ENCODE results near the gene MGAT4D.
"Not testable (repeated sequence)": the region's sequence is repeated elsewhere in the genome, so short reads cannot be mapped to it uniquely, and the experiment has no call there.

The MGAT4D gene

GRCh38 chr4:140497747-140498636 is at the start of gene MGAT4D:
MGAT4D (minus strand) TSS chr4:140498293; CDS start chr4:140498222, 71 bp downstream.
- no peak for DNase-seq (ENCODE audit: low spot score)

- no peak for DNase-seq (ENCODE audit: low spot score)
These were observed 35.9 kb upstream of the MGAT4D start for GRCh38 chr4:140533951-140534480.

- DNase-seq (ENCODE audit: low spot score), result no peak
These were observed 31.3 kb upstream of the MGAT4D start for GRCh38 chr4:140529434-140529833.

- peak; percentile 99 for DNase-seq (ENCODE audit: low spot score)
These were observed 26.0 kb upstream of the MGAT4D start, which contains the start of gene ELMOD2 for GRCh38 chr4:140523857-140524742. ELMOD2 (plus strand) TSS chr4:140524168; CDS start chr4:140525429, 1,261 bp downstream.

GRCh38 chr4:140523370-140523856 is 25.3 kb upstream of the MGAT4D start:
- no peak for DNase-seq (ENCODE audit: low spot score)

- DNase-seq (ENCODE audit: low spot score), result no peak
These were observed 17.3 kb upstream of the MGAT4D start for GRCh38 chr4:140515423-140515822.

GRCh38 chr4:140513765-140514164 is 15.7 kb upstream of the MGAT4D start:
- DNase-seq (ENCODE audit: low spot score), result not testable (repeated sequence)

GRCh38 chr4:140504261-140504660 is 6.2 kb upstream of the MGAT4D start:
- DNase-seq (ENCODE audit: low spot score), result no peak

- DNase-seq (ENCODE audit: low spot score), result no peak
These were observed 1.3 kb upstream of the MGAT4D start for GRCh38 chr4:140499391-140499790.

GRCh38 chr4:140497405-140497746 is 717 bp downstream of the MGAT4D start:
- DNase-seq (ENCODE audit: low spot score), result no peak

GRCh38 chr4:140485939-140486338 is 12.2 kb downstream of the MGAT4D start:
- no peak for DNase-seq (ENCODE audit: low spot score)

GRCh38 chr4:140483445-140483844 is 14.6 kb downstream of the MGAT4D start:
- no peak for DNase-seq (ENCODE audit: low spot score)

- no peak for DNase-seq (ENCODE audit: low spot score)
These were observed 25.9 kb downstream of the MGAT4D start for GRCh38 chr4:140472156-140472555.

GRCh38 chr4:140469791-140470733 is 28.0 kb downstream of the MGAT4D start:
- no peak for DNase-seq (ENCODE audit: low spot score)

GRCh38 chr4:140466146-140466545 is 31.9 kb downstream of the MGAT4D start:
- DNase-seq (ENCODE audit: low spot score), result no peak

GRCh38 chr4:140463614-140464013 is 34.5 kb downstream of the MGAT4D start:
- DNase-seq (ENCODE audit: low spot score), result no peak

- DNase-seq (ENCODE audit: low spot score), result no peak
These were observed 34.9 kb downstream of the MGAT4D start for GRCh38 chr4:140463182-140463581.

GRCh38 chr4:140450352-140450751 is 47.7 kb downstream of the MGAT4D start:
- DNase-seq (ENCODE audit: low spot score), result no peak

- no peak for DNase-seq (ENCODE audit: low spot score)
These were observed 49.3 kb downstream of the MGAT4D start for GRCh38 chr4:140448830-140449229.

GRCh38 chr4:140448162-140448561 is 49.9 kb downstream of the MGAT4D start:
- no peak for DNase-seq (ENCODE audit: low spot score)

GRCh38 chr4:140444347-140444746 is 53.7 kb downstream of the MGAT4D start:
- not testable (repeated sequence) for DNase-seq (ENCODE audit: low spot score)
